Neural cell (in vitro differentiated cells): Measurements from ENCODE around the gene RYR3.

Source experiments
- POLR2AphosphoS5 ChIP-seq: IDR thresholded peaks from 2 replicates; pipeline ENCODE4 v1.6.1; 2012
- TF ChIP-seq, protein P1 (sequence below): fragments of 450-650 bp; IDR thresholded peaks from 2 replicates; pipeline ENCODE4 v1.5.1; 2014; ENCODE audit warnings: antibody characterized with exemption, mild to moderate bottlenecking, moderate library complexity; ENCODE audit not compliant: poor library complexity, severe bottlenecking

DNA sequence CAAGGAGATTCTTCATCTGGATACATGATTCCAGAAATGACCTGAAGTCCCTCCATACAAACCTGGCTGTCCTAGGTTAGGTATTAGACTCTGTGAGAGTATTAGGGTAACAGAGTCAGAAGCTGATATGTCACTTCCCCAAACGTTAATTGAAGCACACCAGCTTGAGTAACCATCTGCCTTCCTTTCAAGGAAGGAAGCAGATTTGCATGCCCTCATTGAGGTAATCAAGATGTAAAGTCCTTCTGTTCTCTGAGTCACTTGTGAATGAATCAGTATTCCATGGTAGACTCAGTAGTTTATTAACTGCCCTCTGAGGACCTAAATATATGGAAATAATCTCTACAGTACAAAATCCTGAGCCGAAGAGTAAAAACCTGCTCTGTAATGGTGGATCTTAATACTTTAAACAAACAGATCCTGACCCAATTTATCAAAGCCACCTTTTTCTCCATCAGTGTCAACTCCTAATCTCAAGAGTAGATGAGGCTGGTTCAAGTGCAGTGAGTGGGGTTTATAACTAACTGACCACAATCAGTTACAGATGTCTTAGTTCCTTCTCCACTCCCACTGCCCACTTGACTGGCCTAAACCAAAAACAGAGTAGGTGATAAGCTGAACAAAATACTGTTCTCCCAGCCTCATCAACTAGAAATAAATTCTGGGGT, 411.4 kb downstream of the RYR3 start:
- no peak for TF ChIP-seq POLR2AphosphoS5
- TF ChIP-seq, protein P1, sequence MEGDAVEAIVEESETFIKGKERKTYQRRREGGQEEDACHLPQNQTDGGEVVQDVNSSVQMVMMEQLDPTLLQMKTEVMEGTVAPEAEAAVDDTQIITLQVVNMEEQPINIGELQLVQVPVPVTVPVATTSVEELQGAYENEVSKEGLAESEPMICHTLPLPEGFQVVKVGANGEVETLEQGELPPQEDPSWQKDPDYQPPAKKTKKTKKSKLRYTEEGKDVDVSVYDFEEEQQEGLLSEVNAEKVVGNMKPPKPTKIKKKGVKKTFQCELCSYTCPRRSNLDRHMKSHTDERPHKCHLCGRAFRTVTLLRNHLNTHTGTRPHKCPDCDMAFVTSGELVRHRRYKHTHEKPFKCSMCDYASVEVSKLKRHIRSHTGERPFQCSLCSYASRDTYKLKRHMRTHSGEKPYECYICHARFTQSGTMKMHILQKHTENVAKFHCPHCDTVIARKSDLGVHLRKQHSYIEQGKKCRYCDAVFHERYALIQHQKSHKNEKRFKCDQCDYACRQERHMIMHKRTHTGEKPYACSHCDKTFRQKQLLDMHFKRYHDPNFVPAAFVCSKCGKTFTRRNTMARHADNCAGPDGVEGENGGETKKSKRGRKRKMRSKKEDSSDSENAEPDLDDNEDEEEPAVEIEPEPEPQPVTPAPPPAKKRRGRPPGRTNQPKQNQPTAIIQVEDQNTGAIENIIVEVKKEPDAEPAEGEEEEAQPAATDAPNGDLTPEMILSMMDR: no peak
